ENCODE measurements around the gene ATXN1.
"Not testable (repeated sequence)": the region's sequence is repeated elsewhere in the genome, so short reads cannot be mapped to it uniquely, and the experiment has no call there.

Gene ATXN1

DNA sequence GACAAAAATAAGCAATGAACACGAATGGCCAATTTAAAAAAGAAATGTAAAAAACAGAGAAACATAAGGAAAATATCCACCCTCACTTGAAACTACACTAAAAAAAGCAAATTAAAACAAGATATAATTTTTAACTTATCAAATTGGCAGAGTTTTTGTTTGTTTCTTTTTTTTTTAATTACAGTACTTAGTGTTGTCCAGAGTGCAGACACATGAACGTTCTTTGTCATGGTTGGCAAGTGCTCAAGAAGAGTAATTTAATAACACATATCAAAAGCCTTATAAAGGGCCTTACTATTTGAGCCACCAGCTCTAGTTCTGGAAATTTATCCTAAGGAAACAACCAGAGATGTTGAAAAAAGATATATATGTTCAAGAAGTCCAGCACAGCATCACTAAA lies 142.3 kb downstream of the ATXN1 start:
- DNase-seq: no peak
- no peak for TF ChIP-seq POLR2A (IDR thresholded peaks at IDR 0.05; ENCODE audit: low read length)
- TF ChIP-seq GATA1 (IDR thresholded peaks at IDR 0.05; ENCODE audit: low read depth, low read length): no peak

DNA sequence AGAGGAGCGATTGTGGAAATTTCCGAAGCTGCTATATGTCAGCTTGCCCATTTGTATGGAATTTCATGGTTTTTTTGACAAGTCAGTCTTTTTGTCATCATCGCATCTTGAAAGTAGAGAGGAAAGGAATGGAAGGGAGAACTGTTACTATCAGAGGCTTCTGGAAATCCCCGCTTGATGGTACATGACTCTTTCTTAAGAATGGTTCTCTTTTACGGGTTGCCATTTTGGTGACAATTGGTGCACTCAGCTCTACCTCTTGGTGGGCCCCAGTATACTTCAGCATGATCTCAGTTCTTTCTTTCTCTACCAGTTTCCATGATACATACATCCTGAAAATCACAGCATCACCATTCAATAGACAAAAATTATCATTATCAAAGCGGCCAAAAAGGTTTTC lies 146.0 kb downstream of the ATXN1 start:
- not testable (repeated sequence) for DNase-seq

GRCh38 chr6:16614143-16614542 lies 147.1 kb downstream of the ATXN1 start:
- DNase-seq: not testable (repeated sequence)

DNA sequence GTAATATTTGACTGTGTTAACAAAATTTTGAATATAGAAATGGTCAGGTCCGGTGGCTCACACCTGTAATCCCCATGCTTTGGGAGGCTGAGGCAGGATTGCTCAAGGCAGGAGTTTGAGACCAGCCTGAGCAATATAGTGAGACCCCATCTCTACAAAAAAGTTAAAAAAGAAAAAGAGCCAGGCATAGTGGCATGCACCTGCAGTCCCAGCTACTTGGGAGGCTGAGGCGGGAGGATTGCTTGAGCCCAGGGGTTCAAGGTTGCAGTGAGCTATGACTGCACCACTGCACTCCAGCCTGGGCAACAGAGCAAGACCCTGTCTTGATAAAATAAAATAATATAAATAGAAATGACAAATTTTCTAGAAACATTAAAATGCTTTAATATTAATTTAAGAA lies 147.8 kb downstream of the ATXN1 start:
- DNase-seq: not testable (repeated sequence)

- no peak for DNase-seq
- TF ChIP-seq GATA1 (IDR thresholded peaks at IDR 0.05; ENCODE audit: low read depth, low read length) (no peak), POLR2A (IDR thresholded peaks at IDR 0.05; ENCODE audit: low read length) (no peak)
These were observed 152.8 kb downstream of the ATXN1 start for GRCh38 chr6:16608444-16608843.

DNA sequence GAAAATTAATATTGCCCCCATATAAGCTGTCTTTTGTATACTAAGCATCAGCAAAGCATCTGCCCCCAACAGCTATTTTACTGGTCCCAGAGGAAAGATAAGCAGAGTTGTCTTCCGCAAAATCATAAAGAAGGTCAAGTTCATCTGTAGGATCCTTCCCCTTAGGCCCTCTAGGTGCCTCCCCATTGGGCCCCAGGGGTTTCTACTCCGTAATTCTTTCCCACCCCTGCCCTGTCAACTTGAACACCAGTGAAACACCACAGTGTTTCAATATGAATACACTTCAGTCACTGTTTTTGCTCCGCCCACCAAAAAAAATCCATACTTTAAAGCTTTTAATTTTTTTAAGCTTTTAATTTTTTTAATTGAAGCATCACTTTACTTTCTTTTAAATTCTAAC lies 159.2 kb downstream of the ATXN1 start:
- DNase-seq: no peak

DNA sequence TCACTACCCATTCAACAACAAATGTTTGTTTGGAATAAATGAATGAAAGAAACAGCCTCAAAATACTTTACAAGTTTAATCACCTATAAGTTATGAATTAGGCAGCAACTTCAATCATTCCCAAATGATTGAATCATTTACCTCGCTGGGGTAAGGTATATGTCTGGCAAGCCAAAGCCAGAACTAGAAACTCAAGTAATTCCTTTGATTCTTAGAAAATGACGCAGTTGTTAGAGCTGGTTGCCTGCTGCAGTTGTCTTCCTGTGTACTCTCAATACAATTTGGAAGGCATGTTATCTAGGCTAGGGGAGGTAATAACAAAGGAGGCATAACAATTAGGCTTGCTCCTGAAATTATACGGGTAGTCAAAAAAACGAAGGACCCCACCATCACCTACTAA lies 160.6 kb downstream of the ATXN1 start:
- no peak for DNase-seq
- TF ChIP-seq GATA1 (IDR thresholded peaks at IDR 0.05; ENCODE audit: low read depth, low read length): no peak
- TF ChIP-seq POLR2A (IDR thresholded peaks at IDR 0.05; ENCODE audit: low read length): no peak

More for the DNA sequence above, 159.2 kb downstream of the ATXN1 start:
- no peak for TF ChIP-seq POLR2A (IDR thresholded peaks at IDR 0.05; ENCODE audit: low read length)
- no peak for TF ChIP-seq GATA1 (IDR thresholded peaks at IDR 0.05; ENCODE audit: low read depth, low read length)

GRCh38 chr6:16600026-16600425 lies 161.2 kb downstream of the ATXN1 start:
- TF ChIP-seq POLR2A (IDR thresholded peaks at IDR 0.05; ENCODE audit: low read length): no peak
- no peak for TF ChIP-seq GATA1 (IDR thresholded peaks at IDR 0.05; ENCODE audit: low read depth, low read length)
- DNase-seq: no peak

DNA sequence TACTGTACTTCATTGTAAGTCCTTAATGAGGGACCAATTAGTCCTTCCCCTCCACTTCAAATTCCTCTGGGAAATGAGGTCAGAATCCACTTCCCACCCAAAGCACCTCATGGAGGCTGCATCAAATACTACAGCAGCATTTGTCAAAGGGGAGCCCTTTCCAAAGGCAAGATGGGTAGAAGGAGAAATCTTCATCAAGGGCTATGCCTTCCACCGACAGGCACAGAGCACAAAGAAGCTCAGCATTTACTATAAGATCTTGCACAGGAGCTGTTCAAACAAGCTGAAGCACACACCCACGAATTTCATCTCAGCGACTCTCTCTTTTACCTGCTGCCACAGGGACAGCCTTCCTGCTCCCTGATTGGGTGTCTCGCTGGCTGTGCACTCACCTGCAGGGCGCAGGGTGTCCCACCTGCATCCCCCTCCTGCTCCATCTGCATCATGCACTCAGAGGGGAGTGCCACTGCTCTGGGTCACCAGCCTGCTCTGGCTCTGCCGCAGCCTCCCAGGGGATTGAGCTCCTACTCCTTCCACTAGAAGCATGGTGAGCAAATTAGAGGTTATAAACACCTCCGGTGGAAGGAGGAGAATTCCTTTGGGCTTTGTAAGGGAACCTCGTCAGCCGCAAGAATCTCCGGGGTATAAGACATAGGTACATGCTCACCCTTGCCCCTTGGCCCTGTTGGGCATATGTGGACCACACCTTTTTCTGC lies 164.5 kb downstream of the ATXN1 start:
- TF ChIP-seq GATA1 (IDR thresholded peaks at IDR 0.05; ENCODE audit: low read depth, low read length): no peak
- TF ChIP-seq POLR2A (IDR thresholded peaks at IDR 0.05; ENCODE audit: low read length): no peak
- no peak for DNase-seq

DNA sequence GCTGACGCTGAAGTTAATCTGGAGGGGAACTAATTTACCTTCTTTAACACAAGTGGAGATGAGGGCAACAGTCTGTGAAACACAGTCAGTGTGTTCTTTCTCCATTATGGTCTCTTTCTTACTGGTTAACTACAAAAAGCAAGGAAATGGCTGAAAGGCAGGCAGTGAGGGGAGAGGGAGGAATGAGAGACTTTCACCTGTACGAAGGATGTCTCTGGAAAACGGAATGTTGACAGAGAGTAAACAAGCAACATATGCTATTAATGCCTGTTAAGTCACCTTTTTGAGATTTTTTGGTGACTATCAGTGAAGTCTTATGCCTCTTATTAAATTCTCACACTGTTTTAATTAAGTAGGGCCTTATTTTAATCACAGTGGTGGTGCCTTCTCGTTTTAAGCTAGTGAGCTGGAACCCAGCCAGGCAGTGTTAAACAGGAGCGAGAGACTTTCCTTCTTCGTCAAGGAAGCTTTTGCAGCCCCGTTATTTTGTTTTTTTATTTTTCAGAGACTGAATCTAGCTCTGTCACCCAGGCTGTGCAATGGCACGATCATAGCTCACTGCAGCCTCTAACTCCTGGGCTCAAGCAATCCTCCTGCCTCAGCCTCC lies 165.6 kb downstream of the ATXN1 start:
- TF ChIP-seq GATA1 (IDR thresholded peaks at IDR 0.05; ENCODE audit: low read depth, low read length): no peak
- TF ChIP-seq POLR2A (IDR thresholded peaks at IDR 0.05; ENCODE audit: low read length): no peak
- no peak for DNase-seq

- TF ChIP-seq GATA1 (IDR thresholded peaks at IDR 0.05; ENCODE audit: low read depth, low read length): no peak
- TF ChIP-seq POLR2A (IDR thresholded peaks at IDR 0.05; ENCODE audit: low read length): no peak
- no peak for DNase-seq
These were observed 166.4 kb downstream of the ATXN1 start for GRCh38 chr6:16594849-16595248.

DNA sequence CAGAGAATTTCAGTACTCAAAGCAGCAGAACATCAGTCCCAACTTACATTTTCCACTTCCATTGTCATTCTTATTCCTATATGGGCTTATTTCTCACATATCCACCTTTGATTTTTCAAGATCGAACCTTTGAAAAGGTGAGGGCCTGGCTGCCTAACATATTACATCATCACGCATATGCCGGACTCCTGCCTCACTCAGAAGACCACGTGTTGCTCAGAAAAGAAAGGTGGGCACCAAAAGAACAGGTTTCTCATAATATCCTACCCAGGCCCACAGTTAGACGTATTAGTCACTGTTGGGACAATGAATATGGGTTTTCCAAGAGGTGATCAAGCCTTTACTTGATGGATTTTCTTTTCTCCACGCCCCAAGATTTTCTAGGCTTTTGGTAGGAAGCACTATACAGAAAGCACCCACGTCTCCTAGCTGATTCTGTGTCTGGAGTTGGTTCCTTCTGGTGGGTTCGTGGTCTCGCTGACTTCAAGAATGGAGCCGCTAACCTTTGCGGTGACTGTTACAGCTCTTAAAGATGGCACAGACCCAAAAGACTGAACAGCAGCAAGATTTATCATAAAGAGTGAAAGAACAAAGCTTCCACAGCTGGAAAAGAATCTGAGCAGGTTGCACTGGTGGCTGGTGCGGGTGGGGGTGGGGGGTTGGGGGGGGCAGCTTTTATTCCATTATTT lies 168.9 kb downstream of the ATXN1 start:
- no peak for TF ChIP-seq GATA1 (IDR thresholded peaks at IDR 0.05; ENCODE audit: low read depth, low read length)
- no peak for DNase-seq

GRCh38 chr6:16591396-16592222 lies 169.7 kb downstream of the ATXN1 start:
- DNase-seq: no peak

GRCh38 chr6:16585805-16586204 lies 175.5 kb downstream of the ATXN1 start:
- no peak for TF ChIP-seq GATA1 (IDR thresholded peaks at IDR 0.05; ENCODE audit: low read depth, low read length)
- no peak for TF ChIP-seq POLR2A (IDR thresholded peaks at IDR 0.05; ENCODE audit: low read length)
- no peak for DNase-seq

More at GRCh38 chr6:16591396-16592222, 169.7 kb downstream of the ATXN1 start:
- TF ChIP-seq GATA1 (IDR thresholded peaks at IDR 0.05; ENCODE audit: low read depth, low read length) (no peak), POLR2A (IDR thresholded peaks at IDR 0.05; ENCODE audit: low read length) (no peak)
